Naive thymus-derived CD4-positive, alpha-beta T cell (primary cell): ENCODE data around the gene EXOC6B. TPM values are rescaled to one million over a fixed set of nuclear protein-coding genes. Genes with fewer than 3 reads are reported as not detected.
"Not testable (repeated sequence)": the region's sequence is repeated elsewhere in the genome, so short reads cannot be mapped to it uniquely, and the experiment has no call there.

ENCODE experiments used
- ATAC-seq: fragments of 150-1000 bp; cut with Tn5 transposase; 2 replicates; pipeline ENCODE4 v1.10.0; 2021; ENCODE audit warnings: mild to moderate bottlenecking, moderate library complexity
- CTCF ChIA-PET: fragments of 350-600 bp; sonication (Branson Sonifier 250); formaldehyde crosslinking; loops from one replicate; lab custom pipeline; 2021; ENCODE audit warnings: antibody characterized with exemption; lab: Charles Lee
- POLR2A ChIA-PET: fragments of 350-600 bp; sonication (Branson Sonifier 250); formaldehyde crosslinking; loops from one replicate; lab custom pipeline; 2021; ENCODE audit warnings: antibody characterized with exemption, inconsistent platforms; lab: Charles Lee
- DNase-seq, 9 donors: peaks; one replicate each; pipeline versions ENCODE4 v3.0.0 to v3.0.0-alpha.2; 2020 to 2022; ENCODE audit warnings: mixed read lengths in 1 of 9
- H3K27ac ChIP-seq: one replicate; pipeline ENCODE4 v1.7.0; 2013; ENCODE audit warnings: mild to moderate bottlenecking, low read depth, low read length, moderate library complexity
- H3K27me3 ChIP-seq, 2 donors: one replicate each; pipeline ENCODE4 v1.7.0; 2013; ENCODE audit warnings: low read length in 2 of 2, mild to moderate bottlenecking in 2 of 2, moderate library complexity in 2 of 2; ENCODE audit not compliant: control insufficient read depth in 2 of 2, insufficient read depth in 2 of 2
- H3K36me3 ChIP-seq, 3 experiments: 1 replicate in 2 of 3; 2 replicates in 1 of 3; pipeline ENCODE4 v1.7.0; 2013; ENCODE audit warnings: low read length in 3 of 3, mild to moderate bottlenecking in 3 of 3, moderate library complexity in 1 of 3; ENCODE audit not compliant: insufficient read depth in 3 of 3, control insufficient read depth in 2 of 3
- H3K4me1 ChIP-seq, 2 donors: one replicate each; pipeline ENCODE4 v1.7.0; 2013; ENCODE audit warnings: low read length in 2 of 2, mild to moderate bottlenecking in 2 of 2, moderate library complexity in 1 of 2; ENCODE audit not compliant: control insufficient read depth in 2 of 2, insufficient read depth in 2 of 2
- H3K4me3 ChIP-seq: 2 replicates; pipeline ENCODE4 v1.7.0; 2013; ENCODE audit warnings: mild to moderate bottlenecking, low read length
- H3K9me3 ChIP-seq, 3 experiments: 1 replicate in 2 of 3; 2 replicates in 1 of 3; pipeline ENCODE4 v1.7.0; 2013; ENCODE audit warnings: low read length in 3 of 3; ENCODE audit not compliant: control insufficient read depth in 2 of 3
- H3K27ac Mint-ChIP-seq, 9 donors: one replicate each; pipeline ENCODE4 v1.8.0; 2020 to 2022; ENCODE audit warnings: mixed read lengths in 9 of 9, mild to moderate bottlenecking in 8 of 9, moderate library complexity in 5 of 9, inconsistent platforms in 2 of 9
- H3K27me3 Mint-ChIP-seq, 5 donors: one replicate each; pipeline ENCODE4 v1.8.0; 2021 to 2022; ENCODE audit warnings: mixed read lengths in 5 of 5, mild to moderate bottlenecking in 1 of 5
- H3K36me3 Mint-ChIP-seq, 5 donors: one replicate each; pipeline ENCODE4 v1.8.0; 2020 to 2022; ENCODE audit warnings: mixed read lengths in 5 of 5, mild to moderate bottlenecking in 3 of 5, inconsistent platforms in 1 of 5
- H3K4me1 Mint-ChIP-seq, 7 donors: one replicate each; pipeline ENCODE4 v1.8.0; 2020 to 2022; ENCODE audit warnings: mixed read lengths in 7 of 7, mild to moderate bottlenecking in 3 of 7, inconsistent platforms in 1 of 7
- H3K4me3 Mint-ChIP-seq, 10 donors: one replicate each; pipeline ENCODE4 v1.8.0; 2020 to 2022; ENCODE audit warnings: mild to moderate bottlenecking in 10 of 10, mixed read lengths in 10 of 10, moderate library complexity in 6 of 10, inconsistent platforms in 2 of 10
- H3K9me3 Mint-ChIP-seq, 11 donors: one replicate each; pipeline ENCODE4 v1.8.0; 2020 to 2022; ENCODE audit warnings: mixed read lengths in 11 of 11, mild to moderate bottlenecking in 4 of 11, inconsistent platforms in 1 of 11, moderate library complexity in 1 of 11
- intact Hi-C, 2 donors: fragments of 100-400 bp; cut with micrococcal nuclease; formaldehyde crosslinking; loops; one replicate each; pipeline ENCODE4 v1.15.1; 2023
- polyA plus RNA-seq, 2 donors: library from polyadenylated mRNA; unstranded; fragments of 300-500 nt; fragmentation: Illumina TruSeq; gene quantifications; one replicate each; pipeline ENCODE4 v1.2.3, GENCODE V29; 2021
- total RNA-seq, 6 experiments: library from RNA in 5 of 6; stranded (reverse) in 5 of 6; gene quantifications; 1 replicate in 5 of 6; 2 replicates in 1 of 6; pipeline ENCODE4 v1.2.3 and lab custom pipeline; 2021 to 2026

The EXOC6B gene
- total and polyA plus RNA-seq, 7 experiments from 2014 or later: 3.5 to 21.9 (median 15.1) TPM

DNA sequence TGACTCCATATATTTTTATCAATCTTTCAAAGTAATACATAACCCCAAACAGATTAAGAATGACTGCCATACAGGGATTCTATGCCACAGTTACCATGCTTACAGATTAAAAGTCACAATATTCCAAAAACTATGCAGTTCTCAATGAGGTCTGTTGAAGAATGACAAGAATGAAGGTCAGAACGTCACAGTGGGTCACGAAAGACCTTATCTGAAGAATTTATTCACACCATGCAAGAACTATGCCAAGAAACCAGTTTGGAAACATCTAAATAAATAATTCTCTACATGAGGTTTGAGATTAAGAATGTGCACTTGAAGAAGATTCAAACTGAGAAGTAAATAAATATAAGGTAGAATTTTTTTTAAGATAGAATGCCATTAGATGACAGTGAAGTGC lies 253.3 kb downstream of the EXOC6B start:
- POLR2A ChIA-PET: no interaction called here

DNA sequence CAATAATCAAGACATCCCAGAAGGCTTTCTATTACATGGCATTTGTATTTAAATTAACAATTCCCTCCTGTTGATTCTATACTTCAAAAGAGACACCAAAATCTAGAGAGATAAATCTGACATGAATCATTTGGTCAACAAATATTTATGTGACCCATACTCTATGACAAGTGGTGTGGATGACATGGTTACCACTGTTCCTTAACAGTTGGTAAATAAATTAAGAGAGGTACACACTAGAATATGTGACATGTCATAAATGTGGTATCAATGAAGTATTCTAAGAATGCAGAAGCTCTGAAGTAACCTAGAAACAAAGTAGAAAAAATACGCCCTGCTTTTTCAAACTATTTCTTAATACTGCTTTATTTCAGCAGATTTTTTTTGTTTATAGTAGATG lies 255.4 kb downstream of the EXOC6B start:
- intact Hi-C loops: no loop called here
- H3K36me3 ChIP-seq: no peaks in the 10 kb centered on the region

More for the DNA sequence above, 253.3 kb downstream of the EXOC6B start:
- no peak for DNase-seq
- Histone ChIP-seq H3K36me3 (no peaks in the 10 kb centered on the region), H3K9me3 (no peaks in the 10 kb centered on the region), H3K27ac (no peak overlapping the region), H3K27me3 (no peaks in the 10 kb centered on the region), H3K4me3 (no peak overlapping the region), H3K4me1 (no peaks in the 10 kb centered on the region)
- Mint-ChIP-seq H3K27ac (no peak overlapping the region), H3K4me1 (peaks cover 0 to 3% (median 0%) of the 10 kb centered on the region in 7 donors), H3K27me3 (no peaks in the 10 kb centered on the region), H3K36me3 (peaks cover 0 to 31% (median 5%) of the 10 kb centered on the region in 5 donors), H3K4me3 (no peak overlapping the region), H3K9me3 (no peaks in the 10 kb centered on the region)
- intact Hi-C loops: no loop called here
- no peak for ATAC-seq
- CTCF ChIA-PET: no interaction called here

DNA sequence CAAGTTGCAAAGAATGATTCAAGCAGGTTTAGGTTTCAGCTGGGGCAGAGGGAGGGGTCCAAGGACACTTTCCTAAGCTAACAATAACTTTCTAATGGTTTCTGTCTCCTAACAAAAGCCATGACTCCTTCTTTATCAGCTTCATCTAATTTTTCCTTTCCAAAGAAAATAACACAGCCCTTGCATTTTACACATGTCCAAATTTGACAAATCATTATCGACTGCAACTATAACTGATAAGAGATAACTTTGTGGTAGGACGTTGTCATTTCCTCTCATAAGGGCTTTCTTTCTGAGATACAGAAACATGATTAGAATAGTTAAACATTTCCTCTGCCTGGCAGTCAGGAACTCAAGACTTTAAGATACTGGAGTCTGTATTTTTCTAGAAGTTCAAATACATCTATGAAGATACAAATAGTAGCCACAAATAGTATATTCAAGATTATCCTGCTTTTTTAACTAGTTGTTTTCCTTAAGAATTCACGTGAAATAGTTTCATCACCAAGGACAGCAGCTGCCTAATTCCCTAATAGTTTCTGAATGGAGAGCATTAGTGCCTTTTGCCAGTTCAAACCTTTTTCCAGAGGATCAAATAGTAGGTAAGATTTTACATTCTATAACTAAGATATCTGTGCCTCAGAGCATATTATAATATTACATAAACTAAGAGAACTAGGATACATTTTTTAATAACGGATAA lies 263.2 kb downstream of the EXOC6B start:
- peaks cover 0 to 8% (median 7%) of the 10 kb centered on the region in 7 donors for H3K4me1 Mint-ChIP-seq
- H3K9me3 ChIP-seq: no peaks in the 10 kb centered on the region
- H3K4me3 ChIP-seq: no peak overlapping the region
- no peaks in the 10 kb centered on the region for H3K9me3 Mint-ChIP-seq
- ChIA-PET CTCF (no interaction called here), POLR2A (no interaction called here)
- H3K4me1 ChIP-seq: no peaks in the 10 kb centered on the region
- ATAC-seq (no peak), DNase-seq (no peak)
- no peaks in the 10 kb centered on the region for H3K36me3 ChIP-seq
- H3K36me3 Mint-ChIP-seq: peaks cover 0 to 25% (median 11%) of the 10 kb centered on the region in 5 donors
- no peaks in the 10 kb centered on the region for H3K27me3 Mint-ChIP-seq
- intact Hi-C loops: no loop called here
- H3K27ac Mint-ChIP-seq: no peak overlapping the region
- H3K4me3 Mint-ChIP-seq: no peak overlapping the region
- H3K27ac ChIP-seq: no peak overlapping the region
- no peaks in the 10 kb centered on the region for H3K27me3 ChIP-seq

More for the DNA sequence above, 255.4 kb downstream of the EXOC6B start:
- Mint-ChIP-seq H3K4me3 (no peak overlapping the region), H3K4me1 (peaks cover 0 to 6% (median 0%) of the 10 kb centered on the region in 7 donors), H3K36me3 (peaks cover 0 to 31% (median 7%) of the 10 kb centered on the region in 5 donors), H3K27me3 (no peaks in the 10 kb centered on the region), H3K9me3 (no peaks in the 10 kb centered on the region), H3K27ac (no peak overlapping the region)
- DNase-seq: no peak
- H3K27me3 ChIP-seq: no peaks in the 10 kb centered on the region
- ATAC-seq: no peak
- H3K27ac ChIP-seq: no peak overlapping the region
- no peak overlapping the region for H3K4me3 ChIP-seq
- H3K9me3 ChIP-seq: no peaks in the 10 kb centered on the region
- no peaks in the 10 kb centered on the region for H3K4me1 ChIP-seq
- CTCF ChIA-PET: no interaction called here
- POLR2A ChIA-PET: no interaction called here

DNA sequence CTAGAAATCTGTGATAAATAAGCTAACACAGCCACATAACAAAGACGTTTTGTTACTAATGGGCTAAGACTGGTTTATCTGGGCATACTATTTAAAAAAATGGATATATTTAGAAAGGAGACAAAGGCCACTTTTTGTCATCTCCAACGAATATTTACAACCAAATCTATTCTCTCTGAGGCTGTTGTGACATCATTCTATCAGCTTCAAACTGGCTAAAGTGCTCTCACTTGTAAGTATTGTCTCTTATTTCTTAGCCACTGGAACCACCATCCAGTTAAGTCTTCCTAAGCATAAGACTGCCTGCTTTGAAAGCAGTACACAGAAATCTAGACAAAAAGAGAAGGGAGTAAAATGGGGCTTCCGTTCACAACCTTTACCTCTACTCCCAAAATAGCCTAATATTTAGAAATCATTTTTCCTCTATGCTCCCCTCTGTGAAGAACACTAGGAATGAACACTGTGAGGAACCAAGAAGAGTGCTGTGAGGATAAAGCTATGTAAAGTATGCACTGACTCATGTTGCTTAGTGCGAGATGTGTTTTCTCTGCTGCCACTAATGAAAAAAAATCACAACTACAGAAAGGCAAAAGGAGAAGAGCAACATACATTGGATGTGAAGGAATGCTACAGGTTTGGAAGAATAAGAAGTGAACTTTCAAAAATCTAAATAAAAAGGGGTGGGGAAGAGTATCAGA lies 264.1 kb downstream of the EXOC6B start:
- no peaks in the 10 kb centered on the region for H3K9me3 ChIP-seq
- H3K4me1 ChIP-seq: no peaks in the 10 kb centered on the region
- CTCF ChIA-PET: no interaction called here
- H3K36me3 ChIP-seq: no peaks in the 10 kb centered on the region
- H3K27me3 ChIP-seq: no peaks in the 10 kb centered on the region
- no peak overlapping the region for H3K27ac ChIP-seq
- intact Hi-C loops: no loop called here
- POLR2A ChIA-PET: no interaction called here
- Mint-ChIP-seq H3K27me3 (no peaks in the 10 kb centered on the region), H3K4me1 (peaks cover 0 to 8% (median 7%) of the 10 kb centered on the region in 7 donors), H3K27ac (no peak overlapping the region), H3K9me3 (peaks cover 0 to 4% (median 0%) of the 10 kb centered on the region in 11 donors), H3K4me3 (no peak overlapping the region), H3K36me3 (peaks cover 0 to 29% (median 17%) of the 10 kb centered on the region in 5 donors)
- H3K4me3 ChIP-seq: no peak overlapping the region
- ATAC-seq (no peak), DNase-seq (no peak)

DNA sequence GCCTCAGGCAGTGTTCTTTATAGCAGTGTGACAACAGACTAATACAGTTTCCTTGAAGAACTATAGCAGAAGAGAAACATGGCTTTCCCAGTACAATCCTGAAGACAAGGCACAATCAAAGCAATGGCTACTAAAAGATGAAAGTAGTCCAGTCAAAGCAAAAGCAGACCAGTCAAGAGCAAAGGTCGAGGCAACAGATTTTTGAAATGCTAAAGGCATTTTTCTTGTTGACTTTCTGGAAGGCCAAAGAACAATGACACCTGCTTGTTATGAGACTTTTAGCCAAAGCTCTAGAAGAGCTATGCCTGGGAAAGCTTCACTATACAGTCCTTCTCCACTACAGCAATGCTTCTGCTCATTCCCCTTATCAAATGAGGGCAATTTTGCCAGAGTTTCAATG lies 269.9 kb downstream of the EXOC6B start:
- Mint-ChIP-seq H3K27me3 (no peaks in the 10 kb centered on the region), H3K4me1 (peaks cover 0 to 4% (median 0%) of the 10 kb centered on the region in 7 donors), H3K4me3 (no peak overlapping the region), H3K27ac (no peak overlapping the region), H3K36me3 (peaks cover 0 to 47% (median 39%) of the 10 kb centered on the region in 5 donors), H3K9me3 (peaks cover 0 to 12% (median 5%) of the 10 kb centered on the region in 11 donors)
- ChIA-PET CTCF (no interaction called here), POLR2A (no interaction called here)
- intact Hi-C loops: no loop called here
- no peak overlapping the region for H3K4me3 ChIP-seq
- H3K27me3 ChIP-seq: no peaks in the 10 kb centered on the region
- DNase-seq (no peak), ATAC-seq (no peak)
- no peak overlapping the region for H3K27ac ChIP-seq
- no peaks in the 10 kb centered on the region for H3K4me1 ChIP-seq
- no peaks in the 10 kb centered on the region for H3K36me3 ChIP-seq
- H3K9me3 ChIP-seq: no peaks in the 10 kb centered on the region

DNA sequence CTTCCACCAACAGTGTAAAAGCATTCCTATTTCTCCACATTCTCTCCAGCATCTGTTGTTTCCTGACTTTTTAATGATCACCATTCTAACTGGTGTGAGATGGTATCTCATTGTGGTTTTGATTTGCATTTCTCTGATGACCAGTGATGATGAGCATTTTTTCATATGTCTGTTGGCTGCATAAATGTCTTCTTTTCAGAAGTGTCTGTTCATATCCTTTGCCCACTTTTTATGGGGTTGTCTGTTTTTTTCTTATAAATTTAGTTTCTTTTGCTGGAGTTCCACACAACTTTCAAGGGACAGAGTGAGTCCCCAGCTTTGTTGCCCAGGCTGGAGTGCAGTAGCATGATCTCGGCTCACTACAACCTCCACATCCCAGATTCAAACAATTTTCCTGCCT lies 270.5 kb downstream of the EXOC6B start:
- H3K4me3 Mint-ChIP-seq, CTCF ChIA-PET: not testable (repeated sequence)

More for the DNA sequence above, 270.5 kb downstream of the EXOC6B start:
- H3K27me3 ChIP-seq, intact Hi-C loops, H3K4me1 Mint-ChIP-seq, ATAC-seq, H3K4me3 ChIP-seq, H3K9me3 ChIP-seq, H3K27ac ChIP-seq, H3K27ac Mint-ChIP-seq, H3K27me3 Mint-ChIP-seq, POLR2A ChIA-PET, H3K36me3 ChIP-seq, H3K4me1 ChIP-seq, DNase-seq: not testable (repeated sequence)
- Mint-ChIP-seq H3K9me3 (peaks cover 0 to 12% (median 5%) of the 10 kb centered on the region in 11 donors), H3K36me3 (peaks cover 0 to 47% (median 39%) of the 10 kb centered on the region in 5 donors)
